Anterior cingulate cortex (tissue), 58 donors: ENCODE results near the gene CCDC13.

Experiments used
- DNase-seq, 58 donors: peaks; one replicate each; lab custom pipeline; 2025; lab: John Stamatoyannopoulos, UW

The CCDC13 gene

DNA sequence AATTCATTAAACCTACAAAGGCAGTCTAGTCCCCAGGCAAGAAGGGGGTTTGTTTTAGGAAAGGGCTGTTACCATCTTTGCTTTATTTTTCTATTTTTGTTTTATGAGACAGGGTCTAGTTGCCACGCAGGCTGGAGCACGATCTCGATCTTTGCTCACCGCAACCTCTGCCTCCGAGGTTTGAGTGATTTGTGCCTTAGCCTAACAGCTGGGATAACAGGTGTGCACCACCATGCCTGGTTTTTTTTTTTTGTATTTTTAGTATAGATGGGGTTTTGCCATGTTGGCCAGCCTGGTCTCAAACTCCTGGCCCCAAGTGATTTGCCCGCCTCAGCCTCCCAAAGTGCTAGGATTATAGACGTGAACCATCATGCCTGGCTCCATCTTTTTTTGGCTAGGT is 26.3 kb upstream of the CCDC13 start:
- DNase-seq = no peak

DNA sequence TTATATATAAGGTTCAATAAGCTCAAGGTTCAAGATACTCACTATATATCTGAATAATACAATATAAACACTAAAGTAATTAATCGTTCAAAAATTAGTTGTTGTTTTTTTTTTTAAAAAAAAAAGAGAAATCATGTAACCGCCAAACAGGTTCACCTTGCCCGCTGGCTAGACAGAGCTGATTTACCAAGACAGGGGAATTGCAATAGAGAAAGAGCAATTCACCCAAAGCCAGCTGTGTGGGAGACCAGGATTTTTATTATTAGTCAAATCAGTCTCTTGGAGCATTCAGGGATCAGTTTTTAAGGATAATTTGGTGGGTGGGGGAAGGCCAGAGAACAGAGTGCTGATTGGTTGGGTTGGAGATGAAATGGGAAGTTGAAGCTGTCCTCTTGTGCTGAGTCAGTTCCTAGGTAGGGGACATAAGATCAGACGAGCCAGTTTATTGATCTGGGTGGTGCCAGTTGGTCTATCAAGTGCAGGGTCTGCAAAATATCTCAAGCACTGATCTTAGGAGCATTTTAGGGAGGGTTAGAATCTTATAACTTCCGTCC is 23.4 kb upstream of the CCDC13 start:
- DNase-seq = no peak

DNA sequence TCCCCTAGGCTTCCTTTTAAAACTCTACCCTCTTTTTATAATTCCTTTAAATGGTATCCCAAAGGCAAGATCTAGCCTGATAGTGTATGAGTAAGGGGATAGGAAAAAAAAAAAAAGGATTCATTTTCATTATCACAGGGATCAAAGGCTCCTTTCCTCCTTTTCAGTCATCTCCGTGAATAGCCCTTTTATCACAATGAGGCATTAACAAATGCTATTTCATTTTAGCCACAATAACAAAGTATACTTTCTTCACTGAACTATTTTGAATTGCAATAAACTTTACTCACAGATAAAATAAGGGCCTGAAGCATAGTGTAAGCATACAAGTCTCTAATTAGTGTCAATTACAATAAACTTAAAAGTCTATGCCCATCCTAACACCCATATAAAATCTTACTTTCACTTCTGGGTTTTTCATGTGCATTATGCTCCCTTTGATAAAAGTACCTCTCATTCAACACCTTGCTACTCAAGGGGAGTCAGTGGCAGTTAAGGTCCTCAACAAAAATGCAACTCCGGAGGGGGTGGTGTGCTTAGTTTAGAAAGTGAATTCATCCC is 22.6 kb upstream of the CCDC13 start:
- DNase-seq = no peak

- no peak for DNase-seq
These were observed 17.7 kb upstream of the CCDC13 start for GRCh38 chr3:42790714-42791229.

DNA sequence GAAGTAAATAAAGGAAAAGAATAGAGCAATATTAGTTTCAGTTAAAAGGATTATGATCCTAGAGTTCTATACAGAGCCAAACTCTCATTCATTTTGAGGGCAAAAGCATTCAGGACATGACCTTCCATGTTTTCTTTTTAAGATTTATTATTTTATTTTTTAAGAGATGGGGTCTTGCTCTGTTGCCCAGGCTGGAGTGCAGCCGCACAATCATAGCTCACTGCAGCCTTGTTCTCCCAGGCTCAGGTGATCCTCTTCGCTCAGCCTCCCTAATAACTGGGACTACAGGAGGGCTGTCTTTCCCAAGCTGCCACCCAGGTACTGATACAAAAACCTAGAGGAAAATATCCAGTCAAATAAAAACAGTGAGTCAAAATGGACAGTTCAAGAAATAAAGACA is 13.6 kb upstream of the CCDC13 start:
- no peak for DNase-seq

DNA sequence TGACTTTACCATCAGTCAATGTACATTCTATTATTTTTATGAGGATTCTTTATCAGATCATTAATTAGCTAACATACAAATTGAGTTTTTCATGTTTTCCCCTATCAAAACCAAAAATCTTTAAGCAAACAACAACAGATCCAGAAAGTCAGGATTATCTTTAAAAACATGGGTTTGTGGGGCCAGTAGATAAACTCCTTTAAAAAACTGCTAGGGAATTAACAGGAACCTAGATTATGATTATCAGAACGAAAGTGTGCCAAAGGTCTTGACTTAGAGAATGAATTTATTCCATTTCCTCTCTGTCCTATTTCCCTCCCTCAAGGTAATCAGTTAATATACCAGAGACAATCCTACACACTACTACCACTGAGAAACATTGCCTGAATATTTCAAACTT is 13.2 kb upstream of the CCDC13 start:
- DNase-seq = no peak

GRCh38 chr3:42780892-42781700 is 8.0 kb upstream of the CCDC13 start:
- DNase-seq = peak in 2 of 58 donors; percentile 10 to 26

DNA sequence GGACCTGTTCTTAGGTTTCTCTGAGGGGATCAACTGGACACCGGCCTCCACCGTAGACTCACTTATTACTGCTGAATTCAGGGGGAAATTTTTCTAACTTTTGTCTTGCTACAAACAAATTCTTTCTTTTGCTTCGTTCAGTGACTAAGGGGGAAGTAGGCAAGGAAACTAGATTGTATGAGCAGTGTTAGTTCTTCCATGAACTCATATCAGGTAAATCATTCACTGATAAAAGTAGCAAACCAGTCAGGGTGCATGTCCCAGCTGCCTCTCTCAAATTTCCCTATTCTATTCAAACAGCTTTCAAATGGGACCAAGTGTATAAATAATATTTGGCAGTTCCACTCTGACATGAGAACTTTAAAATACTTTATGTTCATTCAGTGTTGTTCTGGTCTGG is 7.3 kb upstream of the CCDC13 start:
- DNase-seq = no peak

DNA sequence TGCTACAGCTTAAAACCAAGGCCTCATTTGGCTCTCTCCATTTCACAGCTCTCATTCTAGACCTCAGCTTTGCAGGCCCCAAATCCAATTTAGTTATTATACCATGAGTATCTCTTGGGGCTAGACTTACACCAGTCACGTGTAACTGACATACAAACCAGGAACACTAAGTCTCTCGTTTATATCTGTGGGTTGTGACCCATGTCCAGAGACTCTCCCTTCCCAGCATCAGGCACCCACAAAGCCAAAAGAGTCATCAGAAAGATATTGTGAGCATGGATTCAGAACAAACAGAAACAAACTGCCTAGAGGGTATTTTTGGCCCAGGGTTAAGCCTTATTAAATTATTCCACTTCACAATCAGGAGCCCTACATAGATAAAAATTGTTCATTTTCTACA is 5.6 kb upstream of the CCDC13 start:
- no peak for DNase-seq

- no peak for DNase-seq
These were observed 327 bp upstream of the CCDC13 start for GRCh38 chr3:42773409-42773751.

GRCh38 chr3:42771271-42771670 is 1.8 kb downstream of the CCDC13 start:
- DNase-seq = no peak

DNA sequence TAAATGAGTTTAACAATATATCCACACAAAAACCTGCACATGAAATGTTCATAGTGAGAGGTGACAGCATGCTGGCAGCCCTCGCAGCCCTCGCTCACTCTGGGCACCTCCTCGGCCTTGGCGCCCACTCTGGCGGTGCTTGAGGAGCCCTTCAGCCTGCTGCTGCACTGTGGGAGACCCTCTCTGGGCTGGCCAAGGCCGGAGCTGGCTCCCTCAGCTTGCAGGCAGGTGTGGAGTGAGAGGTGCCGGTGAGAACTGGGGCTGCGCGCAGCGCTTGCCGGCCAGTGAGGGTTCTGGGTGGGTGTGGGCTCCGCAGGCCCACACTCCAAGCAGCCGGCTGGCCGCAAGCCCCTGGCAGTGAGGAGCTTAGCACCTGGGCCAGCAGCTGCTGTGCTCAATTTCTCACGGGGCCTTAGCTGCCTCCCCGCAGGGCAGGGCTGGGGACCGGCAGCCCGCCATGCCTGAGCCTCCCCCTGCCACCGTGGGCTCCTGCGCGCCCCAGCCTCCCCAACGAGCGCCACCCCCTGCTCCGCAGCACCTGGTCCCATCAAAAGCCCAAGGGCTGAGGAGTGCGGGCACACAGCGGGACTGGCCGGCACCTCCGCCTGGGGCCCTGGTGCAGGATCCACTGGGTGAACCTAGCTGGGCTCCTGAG is 3.4 kb downstream of the CCDC13 start:
- DNase-seq = no peak

- DNase-seq = no peak
These were observed 8.3 kb downstream of the CCDC13 start for GRCh38 chr3:42764561-42765295.

- no peak for DNase-seq
These were observed 8.9 kb downstream of the CCDC13 start for GRCh38 chr3:42764115-42764514.

DNA sequence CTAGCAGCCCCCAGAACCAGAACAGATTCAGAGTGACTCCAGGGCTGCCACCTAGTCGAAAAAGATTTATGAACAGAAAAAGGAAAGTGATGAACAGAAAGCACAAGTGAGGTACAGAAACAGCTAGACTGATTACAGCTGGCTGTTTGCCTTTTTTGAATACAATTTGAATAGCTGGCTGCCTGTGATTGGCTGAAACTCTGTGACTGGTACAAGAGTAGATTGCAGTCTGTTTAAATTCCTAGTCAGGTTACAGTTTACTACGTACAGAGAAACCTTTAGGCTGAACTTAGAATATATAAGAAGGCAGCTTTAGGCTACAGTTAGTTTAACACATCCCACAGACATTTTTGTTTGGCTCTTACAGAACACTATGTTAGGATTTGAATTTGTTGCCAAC is 10.0 kb downstream of the CCDC13 start:
- peak in 2 of 58 donors; percentile 21 to 38 for DNase-seq

DNA sequence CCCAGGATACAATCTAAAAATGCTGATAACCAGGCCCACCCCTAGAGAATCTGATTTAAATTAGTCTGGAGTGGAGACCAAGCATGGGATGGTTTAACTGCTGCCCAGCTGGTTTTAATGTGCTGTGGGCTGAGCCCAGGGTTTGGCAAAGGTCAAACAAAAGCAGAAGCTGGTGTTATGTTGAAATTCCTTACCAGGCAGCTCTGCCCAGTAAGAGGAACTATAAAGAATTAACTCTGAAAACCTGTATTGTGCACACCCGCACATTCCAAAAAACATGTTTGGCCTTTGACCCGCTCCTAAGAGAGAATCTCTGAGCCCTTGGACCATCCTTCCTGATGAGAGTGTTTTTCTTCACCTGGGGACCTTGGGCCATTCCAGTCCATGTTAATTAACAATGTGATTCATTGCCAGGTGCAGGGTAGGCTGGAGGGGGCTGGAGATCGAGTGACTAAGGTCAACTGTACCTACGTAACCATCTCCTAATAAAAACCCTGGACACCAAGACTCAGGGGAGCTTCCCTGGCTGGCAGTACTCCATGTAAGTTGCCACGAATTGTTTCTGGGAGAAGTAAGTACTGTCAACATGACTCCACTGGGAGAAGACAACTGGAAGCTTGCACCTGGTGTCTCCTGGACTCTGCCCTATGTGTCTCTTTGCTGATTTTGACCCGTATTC is 10.9 kb downstream of the CCDC13 start:
- no peak for DNase-seq

DNA sequence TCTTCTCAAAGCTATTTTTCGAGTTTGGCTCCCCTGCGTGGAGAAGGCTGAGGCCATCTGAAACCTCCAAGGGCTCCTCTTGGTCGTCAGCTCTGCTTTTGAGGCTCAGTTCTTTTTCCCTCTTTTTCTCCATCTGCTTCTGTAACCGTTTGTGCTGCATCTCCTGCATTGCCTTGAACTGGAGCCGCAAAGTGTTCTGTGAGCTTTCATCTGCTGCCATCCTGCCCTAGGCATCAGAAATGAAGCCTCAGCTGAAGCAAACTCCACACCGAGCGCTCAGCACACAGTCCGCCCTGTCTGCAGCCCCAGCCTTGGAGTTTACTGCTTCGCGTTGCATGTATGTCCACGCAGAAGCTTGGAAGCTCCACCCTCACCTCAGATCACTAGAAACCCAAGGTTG is 14.9 kb downstream of the CCDC13 start:
- DNase-seq = no peak

DNA sequence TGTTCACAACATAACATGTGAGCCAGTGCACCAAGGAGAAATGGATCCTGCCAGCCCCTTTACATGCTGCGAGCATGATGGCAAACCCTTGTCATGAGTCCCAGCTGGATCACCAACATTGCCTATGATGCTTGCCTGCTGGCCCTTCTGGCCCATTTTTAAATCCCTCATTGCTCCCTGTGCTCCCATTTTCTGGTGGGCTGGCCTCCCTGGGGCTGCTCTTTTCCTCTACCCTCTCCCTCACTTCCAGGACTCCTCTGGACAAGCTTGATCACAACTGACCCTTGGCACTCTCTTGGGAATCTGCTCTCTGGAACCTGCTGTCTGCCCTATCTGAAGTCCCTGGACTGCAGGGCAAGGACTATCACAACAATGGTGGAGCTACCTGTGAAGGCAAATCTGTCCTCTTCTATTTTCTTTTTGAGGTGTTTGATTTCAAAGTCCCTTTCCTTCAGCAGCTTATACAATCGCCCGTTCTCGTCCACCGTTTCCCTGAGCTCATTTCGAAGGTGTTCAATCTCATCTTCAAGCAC is 16.3 kb downstream of the CCDC13 start:
- DNase-seq = no peak

DNA sequence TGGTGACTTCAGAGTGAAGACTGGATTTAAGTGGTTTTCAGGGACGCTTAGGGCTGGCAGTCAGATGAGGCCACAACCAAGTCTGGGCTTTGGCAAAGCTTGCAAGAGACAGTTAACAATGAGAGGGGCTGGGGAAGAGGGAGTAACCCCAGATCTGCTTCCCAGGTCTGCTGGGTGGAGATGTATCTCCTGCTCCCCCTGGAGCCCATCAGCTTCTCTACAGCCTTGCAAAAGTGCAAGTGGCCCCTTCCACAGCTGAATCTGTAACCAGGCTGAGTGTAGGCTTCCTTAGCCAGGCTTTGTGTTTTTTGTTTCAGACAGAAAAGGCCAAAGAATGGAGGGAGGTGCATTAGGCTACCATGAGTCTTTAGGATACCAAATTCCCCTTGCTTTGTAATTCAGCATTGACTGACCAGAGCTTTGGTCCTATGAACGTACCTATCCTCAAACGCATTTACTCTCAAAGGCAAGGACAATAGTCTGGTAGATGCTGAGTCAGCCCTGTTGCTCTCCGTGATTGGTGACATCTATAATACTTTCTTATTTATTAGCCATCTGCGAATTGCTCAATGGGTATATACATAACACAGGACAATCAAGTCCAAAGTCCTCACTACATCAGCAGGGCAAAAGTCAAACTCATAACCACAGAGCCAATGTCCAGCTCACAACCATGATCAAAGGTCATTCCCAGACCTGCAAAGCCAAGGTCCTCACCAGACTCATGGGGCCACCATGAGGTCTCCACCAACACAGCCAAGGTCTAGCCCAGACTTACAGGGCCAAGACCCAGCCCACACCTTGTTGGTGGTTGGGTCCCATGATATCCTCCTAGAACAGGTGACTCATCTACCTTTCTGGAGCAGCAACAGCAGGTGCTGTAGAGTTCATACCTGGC is 17.1 kb downstream of the CCDC13 start:
- peak in 17 of 58 donors; percentile 14 to 51 (median 29) for DNase-seq
